Stimulated activated CD4-positive, alpha-beta T cell treated with anti-CD3 and anti-CD28 coated beads, Interleukin-2, amount 100 ng/mL, for 48 hours (primary cell): ENCODE results near the gene HNRNPF.

Experiments
- DNase-seq, 2 donors: peaks; one replicate each; pipeline ENCODE4 v3.0.0-alpha.2; 2020

Gene HNRNPF

DNA sequence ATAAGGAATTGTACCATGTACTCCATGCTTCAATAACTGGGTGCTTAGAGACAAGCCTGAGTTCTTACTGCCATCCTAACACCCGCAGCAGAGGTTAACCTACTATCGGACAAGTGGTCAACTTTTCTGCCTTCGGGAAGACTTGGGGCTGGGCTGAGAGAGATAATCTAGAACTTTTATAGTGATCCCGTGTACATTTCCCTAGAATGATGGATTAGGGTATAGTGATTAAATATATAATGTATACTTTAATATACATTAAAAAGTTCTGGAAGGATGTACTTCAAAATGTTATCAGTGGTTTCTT, 12.2 kb upstream of the HNRNPF start:
- DNase-seq: no peak

DNA sequence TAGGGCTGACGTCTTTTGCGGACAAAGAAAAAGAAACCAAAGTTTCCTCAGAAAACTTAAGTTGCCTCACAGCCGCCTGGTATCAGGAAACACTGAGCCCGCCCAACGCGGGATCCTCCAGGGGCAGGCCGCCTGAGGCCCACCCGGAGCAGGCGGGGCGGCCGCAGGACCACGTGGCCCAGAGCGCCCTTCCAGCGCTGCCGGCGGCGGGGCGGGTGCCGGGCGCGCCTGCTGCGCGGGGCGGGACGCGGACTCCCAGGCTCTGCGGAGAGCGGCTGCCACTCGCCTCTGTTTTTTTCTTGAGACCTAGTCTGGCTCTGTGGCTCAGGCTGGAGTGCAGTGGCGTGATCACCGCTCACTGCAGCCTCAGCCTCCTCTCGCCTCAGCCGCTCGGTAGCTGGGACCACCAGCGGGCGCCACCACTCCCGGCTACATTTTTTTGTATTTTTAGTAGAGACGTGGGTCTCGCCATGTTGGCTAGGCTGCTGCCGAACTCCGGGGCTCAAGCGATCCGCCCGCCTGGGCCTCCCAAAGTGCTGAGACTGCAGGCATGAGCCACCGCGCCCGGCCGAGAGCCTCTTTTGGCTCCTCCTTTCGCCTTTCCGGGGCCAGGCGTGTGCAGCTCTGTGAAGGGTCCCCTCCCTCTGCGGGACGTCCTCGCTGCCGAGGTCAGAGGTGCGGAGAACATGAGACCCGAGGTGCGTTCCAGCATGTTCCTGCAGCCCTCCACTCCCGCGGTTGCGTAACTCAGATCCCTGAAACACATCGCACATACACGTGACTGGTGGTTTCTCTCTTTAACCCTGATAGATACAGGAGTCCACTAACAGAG, 11.6 kb upstream of the HNRNPF start:
- DNase-seq: peak; percentile 73 to 78

DNA sequence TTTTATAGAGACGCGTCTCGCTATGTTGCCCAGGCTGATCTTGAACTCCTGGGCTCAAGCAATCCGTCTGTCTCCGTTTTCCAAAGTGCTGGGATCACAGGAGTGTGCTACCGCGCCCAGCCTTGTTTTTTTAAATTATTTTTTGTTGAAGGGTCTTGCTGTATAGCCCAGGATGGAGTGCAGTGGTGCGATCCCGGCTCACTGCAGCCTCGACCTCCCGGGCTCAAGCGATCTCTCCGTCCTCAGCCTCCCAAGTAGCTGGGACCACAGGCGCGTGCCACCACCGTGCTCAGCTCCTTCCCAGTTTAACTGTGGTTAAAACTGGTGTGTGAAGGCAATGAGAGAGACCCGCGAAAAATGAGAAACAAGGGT, 11.0 kb upstream of the HNRNPF start:
- DNase-seq: no peak

DNA sequence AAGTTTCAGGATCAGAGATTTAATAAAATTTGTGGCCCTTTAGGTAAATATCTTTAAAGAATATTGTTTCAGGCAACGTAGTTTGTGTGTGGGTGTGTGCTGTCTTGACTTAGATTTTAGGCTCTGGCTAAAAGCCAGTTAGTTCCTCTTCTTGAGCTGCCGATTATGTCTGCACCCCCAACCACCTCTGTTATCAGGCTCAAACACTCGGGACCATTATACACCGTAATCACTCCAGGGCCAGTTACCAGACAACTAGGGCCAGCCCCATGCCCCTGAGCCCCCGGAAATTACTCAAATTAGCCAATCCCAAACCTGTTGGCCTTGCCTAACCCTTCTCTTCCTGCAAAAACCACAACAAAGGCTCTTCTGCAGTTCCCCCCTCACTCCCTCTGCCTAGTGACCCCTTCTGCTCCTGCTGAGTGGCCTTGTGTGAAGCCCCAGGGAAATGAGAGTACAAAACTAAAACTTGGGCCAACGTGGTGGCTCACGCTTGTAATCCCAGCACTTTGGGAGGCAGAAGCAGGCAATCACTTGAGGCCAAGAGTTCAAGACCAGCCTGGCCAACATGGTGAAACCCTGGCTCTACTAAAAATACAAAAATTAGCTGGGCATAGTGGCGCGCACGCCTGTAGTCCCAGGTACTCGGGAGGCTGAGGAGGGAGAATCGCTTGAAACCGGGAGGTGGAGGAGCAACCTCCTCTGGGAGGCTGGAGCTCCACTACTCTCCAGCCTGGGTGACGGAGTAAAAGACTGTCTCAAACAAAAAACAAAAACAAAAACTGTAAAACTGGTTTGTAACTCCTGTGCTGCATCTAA, 9.2 kb upstream of the HNRNPF start:
- DNase-seq: no peak

DNA sequence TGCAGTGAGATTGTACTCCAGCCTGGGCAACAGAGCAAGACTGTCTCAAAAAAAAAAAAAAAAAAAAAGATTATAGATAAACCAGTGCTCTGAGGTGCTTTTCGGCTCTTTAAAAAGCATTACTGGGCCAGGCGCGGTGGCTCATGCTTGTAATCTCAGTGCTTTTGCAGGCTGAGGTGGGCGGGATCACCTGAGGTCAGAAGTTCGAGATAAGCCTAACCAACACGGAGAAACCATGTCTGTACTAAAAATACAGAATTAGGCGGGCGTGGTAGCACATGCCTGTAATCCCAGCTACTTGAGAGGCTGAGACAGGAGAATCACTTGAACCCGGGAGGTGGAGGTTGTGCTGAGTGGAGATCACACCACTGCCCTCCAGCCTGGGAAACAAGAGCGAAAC, 6.6 kb upstream of the HNRNPF start:
- no peak for DNase-seq

DNA sequence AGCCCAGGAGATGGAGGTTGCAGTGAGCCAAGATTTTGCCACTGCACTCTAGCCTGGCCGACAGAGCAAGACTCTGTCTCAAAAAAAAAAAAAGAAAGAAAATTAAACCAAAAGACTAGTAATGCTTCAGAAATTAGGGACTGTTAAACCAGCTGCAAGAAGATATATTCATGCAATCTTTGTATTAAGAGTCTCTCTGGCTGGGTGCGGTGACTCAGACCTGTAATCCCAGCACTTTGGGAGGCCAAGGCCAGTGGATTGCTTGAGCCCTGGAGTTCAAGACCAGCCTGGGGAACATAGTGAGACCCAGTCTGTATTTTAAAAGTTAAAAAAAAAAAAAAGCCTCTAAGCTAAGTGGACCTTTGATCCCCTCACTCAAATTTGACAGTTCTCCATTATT, 2.5 kb upstream of the HNRNPF start:
- no peak for DNase-seq

DNA sequence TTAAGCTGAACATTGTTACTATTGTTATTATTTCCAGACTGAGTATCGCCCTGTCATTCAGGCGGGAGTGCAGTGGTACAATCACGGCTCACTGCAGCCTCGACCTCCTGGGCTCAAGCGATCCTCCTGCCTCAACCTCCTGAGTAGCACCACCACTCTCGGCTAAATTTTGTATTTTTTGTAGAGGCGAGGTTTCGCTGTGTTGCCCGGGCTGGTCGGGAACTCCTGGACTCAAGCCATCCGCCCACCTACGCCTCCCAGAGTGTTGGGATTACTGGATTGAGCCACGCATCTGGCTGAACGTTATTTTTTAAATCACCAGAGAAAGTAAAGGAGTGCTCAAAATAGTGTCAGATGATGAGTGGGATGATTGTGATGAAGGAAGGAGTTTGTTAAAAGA, 1.4 kb upstream of the HNRNPF start:
- no peak for DNase-seq

DNA sequence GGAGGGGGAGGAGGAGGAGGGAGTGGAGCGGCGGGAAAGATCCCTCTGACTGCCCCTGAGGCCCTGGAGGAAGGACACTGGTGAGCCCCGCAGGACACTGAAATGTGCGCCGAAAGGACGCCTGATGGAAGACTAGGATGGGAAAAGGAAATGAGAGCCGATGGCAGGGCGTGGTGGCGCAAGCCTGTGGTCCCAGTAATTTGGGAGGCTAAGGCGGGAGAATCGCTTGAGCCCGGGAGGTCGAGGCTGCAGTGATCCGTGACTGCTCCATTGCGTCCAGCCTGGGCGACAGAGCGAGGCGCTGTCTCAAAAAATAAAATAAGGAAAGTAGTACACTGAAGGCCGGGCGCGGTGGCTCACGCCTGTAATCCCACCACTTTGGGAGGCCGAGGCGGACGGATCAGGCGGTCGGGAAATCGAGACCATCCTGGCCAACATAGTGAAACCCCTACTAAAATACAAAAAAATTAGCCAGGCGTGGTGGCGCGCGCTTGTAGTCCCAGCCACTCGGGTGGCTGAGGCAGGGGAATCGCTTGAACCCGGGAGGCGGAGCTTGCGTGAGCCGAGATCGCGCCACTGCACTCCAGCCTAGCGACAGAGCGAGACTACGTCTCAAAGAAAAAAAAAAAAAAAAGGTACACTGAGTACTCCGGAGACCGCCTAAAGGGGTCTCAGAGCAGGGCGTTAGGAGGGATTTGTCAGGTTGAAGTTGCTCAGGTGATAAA, 561 bp upstream of the HNRNPF start:
- peak; percentile 57 for DNase-seq

DNA sequence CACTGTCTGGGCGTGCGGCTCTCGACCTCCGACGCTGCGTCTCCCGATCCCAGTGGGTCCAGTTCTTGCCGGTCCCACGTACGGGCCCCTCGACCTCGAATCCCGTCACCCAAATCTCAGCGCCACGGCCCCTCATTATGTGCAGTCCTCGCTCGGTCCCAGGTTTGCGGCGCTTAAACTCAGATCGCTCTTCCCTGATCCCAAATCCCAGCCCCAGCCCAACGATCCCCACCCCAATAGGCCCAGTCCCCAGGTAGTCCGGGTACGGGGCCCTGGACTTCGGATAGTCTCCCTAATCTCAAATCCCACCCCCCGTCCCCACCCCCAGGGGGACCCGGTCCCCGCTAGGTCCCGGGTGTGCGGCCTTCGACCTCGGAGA, 666 bp downstream of the HNRNPF start:
- no peak for DNase-seq

DNA sequence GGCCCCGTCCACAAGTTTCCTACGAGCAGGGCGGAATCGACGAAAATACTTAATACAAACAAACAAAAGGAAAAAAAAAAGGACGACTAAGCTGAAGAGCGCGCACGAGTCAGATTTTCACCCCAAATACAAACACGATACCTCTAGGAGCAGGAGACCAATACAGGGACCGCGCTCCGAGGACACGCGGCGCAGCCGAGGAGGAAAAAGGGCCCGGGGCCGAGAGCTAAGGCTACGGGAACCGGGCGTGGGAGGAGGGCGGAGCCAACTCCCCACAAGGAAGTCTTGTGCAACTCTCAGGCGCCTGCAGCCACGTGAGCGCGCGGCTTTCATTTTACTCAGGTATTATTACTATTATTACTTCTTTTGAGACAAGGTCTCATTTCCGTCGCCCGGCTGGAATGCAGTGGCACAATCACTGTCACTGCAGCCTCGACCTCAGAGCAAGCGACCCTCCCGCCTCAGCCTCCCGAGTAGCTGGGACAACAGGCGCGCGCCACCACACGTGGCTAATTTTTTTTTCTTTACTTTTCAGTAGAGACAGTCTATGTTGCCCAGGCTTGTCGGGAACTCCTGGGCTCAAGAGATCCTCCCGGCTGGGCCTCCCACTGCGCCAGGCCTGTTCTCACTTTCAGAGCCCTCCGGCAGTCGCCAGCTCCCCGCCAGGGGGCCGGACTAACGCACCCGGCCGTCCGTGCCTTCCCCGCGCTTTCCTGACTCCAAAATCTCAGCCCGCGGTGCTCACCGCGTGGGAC, 1.2 kb downstream of the HNRNPF start:
- DNase-seq: peak; percentile 85 to 87

DNA sequence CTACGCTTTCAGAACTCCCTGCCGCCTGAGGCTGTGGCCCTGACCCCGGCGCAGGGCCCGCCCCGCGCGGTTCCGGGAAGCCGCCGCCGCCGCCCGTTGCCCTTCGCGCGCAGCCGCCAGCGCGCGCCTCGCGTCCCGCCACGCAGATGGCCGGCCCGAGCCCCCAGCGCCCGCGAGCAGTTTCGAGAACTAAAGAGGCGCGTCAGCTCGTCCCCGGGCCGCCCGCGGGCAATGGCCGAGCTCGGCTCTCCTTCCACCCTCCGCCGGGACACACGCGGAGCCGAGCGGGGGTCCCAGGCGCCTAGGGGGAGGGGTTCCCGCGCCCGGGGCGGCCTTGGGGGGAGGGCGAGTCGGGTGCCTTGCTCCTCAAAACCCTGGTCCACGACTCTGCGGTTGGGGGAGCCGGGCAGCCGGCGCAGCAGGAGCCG, 1.8 kb downstream of the HNRNPF start:
- peak; percentile 51 to 60 for DNase-seq

DNA sequence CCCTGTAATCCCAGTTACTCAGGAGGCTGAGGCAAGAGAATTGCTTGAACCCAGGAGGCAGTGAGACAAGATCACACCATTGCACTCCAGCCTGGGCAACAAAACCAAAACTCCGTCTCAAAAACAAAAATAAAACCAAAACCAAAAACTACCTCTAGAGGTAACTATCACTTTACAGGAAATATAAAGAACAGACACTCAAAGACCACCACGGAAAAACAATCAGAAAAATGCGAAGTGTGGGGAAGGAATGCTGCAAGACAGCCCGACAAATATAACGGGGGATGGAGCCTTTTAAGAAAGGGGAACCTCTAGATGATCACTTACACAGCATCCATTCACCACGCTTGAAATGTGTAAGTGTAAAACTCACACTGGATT, 4.3 kb downstream of the HNRNPF start:
- DNase-seq: no peak

DNA sequence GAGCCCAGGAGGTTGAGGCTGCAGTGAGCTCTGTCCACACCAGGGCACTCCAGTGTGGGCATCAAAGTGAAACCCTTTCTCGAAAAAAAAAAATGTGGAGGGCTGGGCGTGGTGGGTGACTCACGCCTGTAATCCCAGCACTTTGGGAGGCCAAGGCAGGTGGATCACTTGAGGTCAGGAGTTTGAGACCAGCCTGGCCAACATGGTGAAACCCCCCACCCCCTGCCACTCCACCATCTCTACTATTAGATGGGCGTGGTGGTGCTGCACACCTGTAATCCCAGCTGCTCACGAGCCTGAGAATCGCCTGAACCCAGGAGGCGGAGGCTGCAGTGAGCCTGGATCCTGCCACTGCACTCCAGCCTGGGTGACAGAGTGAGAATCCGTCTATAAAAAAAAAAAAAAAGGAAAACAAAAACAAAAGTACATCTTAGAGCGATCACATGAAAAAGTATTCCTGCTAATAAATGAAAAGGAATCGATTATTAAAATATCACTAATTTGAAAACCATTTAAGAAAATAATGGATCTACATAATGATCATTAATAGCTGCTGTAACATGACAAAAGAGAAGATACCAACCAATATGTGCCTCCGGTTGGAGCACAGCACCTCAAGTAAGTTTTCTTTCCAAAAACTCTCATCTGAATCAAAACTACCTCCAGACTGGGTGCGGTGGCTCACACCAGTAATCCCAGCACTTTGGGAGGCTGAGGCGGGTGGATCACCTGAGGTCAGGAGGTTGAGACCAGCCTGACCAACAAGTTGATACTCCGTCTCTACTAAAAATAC, 4.9 kb downstream of the HNRNPF start:
- no peak for DNase-seq

DNA sequence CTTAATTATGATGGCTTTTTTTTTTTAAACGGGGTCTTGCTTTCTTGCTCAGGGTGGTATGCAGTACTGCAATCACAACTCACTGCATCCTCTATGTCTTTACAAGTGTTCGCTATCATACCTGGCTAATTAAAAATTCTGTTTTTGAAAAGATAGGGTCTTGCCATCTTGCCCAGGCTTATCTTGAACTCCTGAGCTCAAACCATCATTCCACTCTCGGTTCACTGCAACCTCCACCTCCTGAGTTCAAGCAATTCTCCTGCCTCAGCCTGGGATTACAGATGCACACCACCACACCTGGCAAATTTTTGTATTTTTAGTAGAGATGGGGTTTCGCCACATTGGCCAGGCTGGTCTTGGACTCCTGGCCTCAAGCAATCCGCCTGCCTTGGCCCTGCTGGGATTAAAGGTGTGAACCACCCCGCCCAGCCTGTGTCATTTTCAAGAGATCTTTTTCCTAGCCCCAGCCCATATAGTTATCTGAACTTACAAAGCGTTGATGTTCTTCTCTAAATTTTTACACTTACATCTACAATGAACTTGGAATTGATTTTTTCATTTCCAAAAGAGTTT, 6.0 kb downstream of the HNRNPF start:
- DNase-seq: no peak

DNA sequence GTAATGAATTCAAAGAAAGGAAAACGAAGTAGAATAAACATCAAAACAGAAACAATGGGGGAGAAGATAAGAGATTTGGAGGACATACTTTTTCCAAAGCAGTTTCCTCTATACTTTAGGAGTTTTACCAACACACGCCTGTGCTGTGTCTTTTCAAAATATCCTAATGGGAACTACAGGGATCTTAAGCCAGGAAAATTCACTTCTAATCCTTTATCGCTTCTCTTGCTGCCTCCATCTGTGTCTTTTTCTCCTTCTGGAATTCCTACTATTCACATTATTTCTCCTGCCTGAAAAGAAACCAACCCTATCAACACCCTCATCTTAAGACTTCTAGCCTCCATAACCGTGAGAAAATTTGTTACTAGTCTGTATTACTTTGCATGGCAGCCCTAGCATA, 6.8 kb downstream of the HNRNPF start:
- no peak for DNase-seq

DNA sequence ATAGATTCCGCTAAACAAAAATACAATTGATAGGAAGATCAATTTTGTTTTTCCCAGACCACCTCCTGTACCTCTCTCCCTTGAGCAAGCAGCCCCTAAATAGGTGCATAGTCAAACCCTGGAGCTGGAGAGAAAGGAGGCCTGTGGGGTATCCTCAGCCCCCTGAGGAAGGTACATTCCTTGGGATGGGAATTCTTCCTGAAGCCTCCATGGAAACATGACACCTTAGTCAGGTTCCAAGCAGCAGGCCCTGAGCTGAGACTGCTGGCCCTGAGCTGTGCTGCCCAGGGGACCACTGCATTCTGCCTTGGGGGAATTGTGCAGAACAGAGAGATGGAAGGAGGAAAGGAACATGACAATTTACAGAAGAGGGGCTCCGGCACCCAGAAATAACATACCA, 7.4 kb downstream of the HNRNPF start:
- no peak for DNase-seq

DNA sequence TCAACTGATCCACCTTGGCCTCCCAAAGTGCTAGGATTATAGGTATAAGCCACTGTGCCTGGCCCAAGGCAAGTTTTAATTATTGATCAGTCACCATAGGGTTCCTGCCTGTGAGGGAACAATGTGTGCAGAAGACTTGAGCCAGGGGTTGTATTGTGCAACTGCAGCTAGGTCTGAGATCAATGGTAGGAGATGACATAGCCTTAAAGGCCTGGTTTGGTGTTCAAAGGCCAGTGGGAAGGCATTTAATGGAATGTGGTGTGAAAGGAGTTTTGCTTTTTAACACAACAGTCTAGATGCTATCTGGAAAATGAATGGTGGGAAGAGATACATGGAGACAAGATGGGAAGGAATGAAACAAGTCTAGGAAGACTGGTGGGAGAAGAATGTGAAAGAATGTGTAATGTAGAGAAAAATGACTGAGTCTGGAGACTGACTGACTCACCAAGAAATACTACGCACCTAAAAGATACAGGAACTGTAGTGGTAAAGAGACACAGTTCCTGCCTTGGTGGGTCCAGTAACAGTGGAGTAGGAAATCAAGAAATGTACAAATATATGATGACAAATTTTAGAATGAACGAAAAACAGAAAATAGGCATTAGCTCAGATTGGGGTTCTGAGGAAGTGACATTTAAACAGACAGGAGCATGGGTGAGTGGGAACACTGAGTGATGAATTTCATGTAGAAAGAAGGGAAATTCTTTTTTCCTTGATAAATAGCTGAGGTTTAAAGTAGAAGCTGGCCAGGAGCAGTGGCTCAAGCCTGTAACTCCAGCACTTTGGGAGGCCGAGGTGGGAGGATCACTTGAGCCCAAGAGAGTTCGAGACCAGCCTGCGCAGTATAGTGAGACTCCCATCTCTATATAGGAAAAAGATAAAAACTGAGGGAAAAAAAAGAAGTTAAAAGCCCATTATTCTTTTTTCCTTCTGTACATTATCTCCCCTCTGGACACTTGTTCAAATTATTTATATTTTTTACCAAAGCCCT, 9.4 kb downstream of the HNRNPF start:
- no peak for DNase-seq

DNA sequence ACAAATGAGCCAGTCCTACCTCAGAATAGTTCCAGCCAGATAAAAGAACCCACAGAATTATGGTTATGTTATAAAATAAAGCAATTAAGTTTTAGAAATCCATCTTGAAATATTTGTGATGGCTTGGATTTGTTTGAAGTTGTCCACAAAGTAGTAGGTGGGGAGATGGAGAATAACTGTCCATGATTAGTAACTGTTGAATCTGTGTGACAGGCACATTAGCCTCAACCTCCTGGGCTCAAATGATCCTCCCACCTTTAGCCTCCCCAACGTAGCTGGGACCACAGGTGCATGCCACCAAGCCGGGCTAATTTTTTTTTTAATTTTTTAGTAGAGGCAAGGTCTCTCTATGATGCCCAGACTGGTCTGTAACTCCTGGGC, 10.1 kb downstream of the HNRNPF start:
- no peak for DNase-seq

DNA sequence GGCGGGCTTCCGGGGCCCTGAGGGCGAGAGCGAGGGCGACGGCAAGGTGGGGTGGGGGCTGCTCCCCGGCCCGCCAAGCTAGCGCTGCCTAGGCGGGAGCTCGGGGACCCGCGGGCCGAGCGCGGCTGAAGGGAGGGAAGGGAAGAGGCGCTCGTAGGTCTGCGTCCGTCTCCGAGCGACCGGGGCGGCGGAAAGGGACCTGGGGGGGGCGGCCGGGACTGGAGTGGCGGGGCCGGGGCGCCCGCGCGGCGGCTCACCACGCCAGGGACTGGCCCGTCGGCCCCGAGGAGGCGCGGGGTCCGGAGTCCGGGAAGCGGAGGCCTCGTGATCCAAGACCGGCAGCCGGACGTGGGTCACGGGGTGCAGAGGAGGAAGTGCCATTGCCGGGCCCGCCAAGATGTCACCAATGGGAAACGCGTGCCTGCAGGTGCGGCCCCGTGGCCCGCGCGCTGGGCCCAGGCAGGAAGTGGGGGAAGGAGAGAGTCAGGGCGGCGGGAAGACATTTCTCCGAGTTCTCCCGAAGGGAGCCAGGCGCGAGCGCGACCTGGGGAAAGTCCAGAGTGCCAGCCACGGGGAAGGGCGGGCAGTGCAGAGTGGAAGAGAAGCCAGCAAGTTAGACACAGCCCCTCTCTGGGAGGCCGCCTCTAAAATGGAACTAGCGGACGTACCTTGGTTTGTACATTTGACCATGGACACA, 11.9 kb downstream of the HNRNPF start:
- peak; percentile 73 to 77 for DNase-seq
